ENCODE measurements around the gene METTL9.

The METTL9 gene

GRCh38 chr16:21610766-21611165 lies 11.4 kb downstream of the METTL9 start:
- no peak for DNase-seq
- H3K27ac Mint-ChIP-seq: no peak overlapping the region
- H3K36me3 Mint-ChIP-seq (ENCODE audit: low read depth): peaks cover 27% of the 10 kb centered on the region
- no peaks in the 10 kb centered on the region for H3K27me3 Mint-ChIP-seq (ENCODE audit: low read depth, poor library complexity)
- no peak overlapping the region for H3K4me3 Mint-ChIP-seq
- no peaks in the 10 kb centered on the region for H3K9me3 Mint-ChIP-seq
- TF ChIP-seq CTCF (IDR thresholded peaks at IDR 0.05): no peak
- H3K4me1 Mint-ChIP-seq: peaks cover 34% of the 10 kb centered on the region

GRCh38 chr16:21611198-21611555 lies 11.8 kb downstream of the METTL9 start:
- no peak overlapping the region for H3K4me3 Mint-ChIP-seq
- no peak overlapping the region for H3K27ac Mint-ChIP-seq
- H3K9me3 Mint-ChIP-seq: no peaks in the 10 kb centered on the region
- DNase-seq: no peak
- TF ChIP-seq CTCF (IDR thresholded peaks at IDR 0.05): no peak
- H3K27me3 Mint-ChIP-seq (ENCODE audit: low read depth, poor library complexity): no peaks in the 10 kb centered on the region
- peaks cover 28% of the 10 kb centered on the region for H3K36me3 Mint-ChIP-seq (ENCODE audit: low read depth)
- peaks cover 32% of the 10 kb centered on the region for H3K4me1 Mint-ChIP-seq

- Mint-ChIP-seq H3K36me3 (ENCODE audit: low read depth) (peaks cover 32% of the 10 kb centered on the region), H3K4me3 (no peak overlapping the region), H3K27me3 (ENCODE audit: low read depth, poor library complexity) (no peaks in the 10 kb centered on the region), H3K27ac (no peak overlapping the region), H3K4me1 (peaks cover 32% of the 10 kb centered on the region), H3K9me3 (no peaks in the 10 kb centered on the region)
- no peak for DNase-seq
- no peak for TF ChIP-seq CTCF (IDR thresholded peaks at IDR 0.05)
Observed at GRCh38 chr16:21611556-21612384, 12.4 kb downstream of the METTL9 start.

- Mint-ChIP-seq H3K27me3 (ENCODE audit: low read depth, poor library complexity) (no peaks in the 10 kb centered on the region), H3K9me3 (no peaks in the 10 kb centered on the region), H3K4me3 (no peak overlapping the region), H3K27ac (no peak overlapping the region), H3K36me3 (ENCODE audit: low read depth) (peaks cover 44% of the 10 kb centered on the region), H3K4me1 (peaks cover 32% of the 10 kb centered on the region)
- TF ChIP-seq CTCF (IDR thresholded peaks at IDR 0.05): no peak
- no peak for DNase-seq
Observed at GRCh38 chr16:21613361-21613760, 14.0 kb downstream of the METTL9 start.

- peaks cover 47% of the 10 kb centered on the region for H3K36me3 Mint-ChIP-seq (ENCODE audit: low read depth)
- no peaks in the 10 kb centered on the region for H3K27me3 Mint-ChIP-seq (ENCODE audit: low read depth, poor library complexity)
- H3K4me1 Mint-ChIP-seq: peaks cover 29% of the 10 kb centered on the region
- H3K9me3 Mint-ChIP-seq: no peaks in the 10 kb centered on the region
- TF ChIP-seq CTCF (IDR thresholded peaks at IDR 0.05): no peak
- H3K27ac Mint-ChIP-seq: no peak overlapping the region
- DNase-seq: no peak
- no peak overlapping the region for H3K4me3 Mint-ChIP-seq
Observed at GRCh38 chr16:21613781-21614180, 14.4 kb downstream of the METTL9 start.

GRCh38 chr16:21614896-21615295 lies 15.5 kb downstream of the METTL9 start:
- Mint-ChIP-seq H3K36me3 (ENCODE audit: low read depth) (peaks cover 49% of the 10 kb centered on the region), H3K9me3 (no peaks in the 10 kb centered on the region), H3K27ac (no peak overlapping the region), H3K4me3 (no peak overlapping the region), H3K27me3 (ENCODE audit: low read depth, poor library complexity) (no peaks in the 10 kb centered on the region), H3K4me1 (peaks cover 24% of the 10 kb centered on the region)
- DNase-seq: no peak
- TF ChIP-seq CTCF (IDR thresholded peaks at IDR 0.05): no peak
